Fibroblast of upper back skin (primary cell): Measurements from ENCODE around the gene TMTC3.

Experiments
- DNase-seq: peaks from one replicate; pipeline ENCODE4 v3.0.0-alpha.2; 2013

TMTC3 gene

DNA sequence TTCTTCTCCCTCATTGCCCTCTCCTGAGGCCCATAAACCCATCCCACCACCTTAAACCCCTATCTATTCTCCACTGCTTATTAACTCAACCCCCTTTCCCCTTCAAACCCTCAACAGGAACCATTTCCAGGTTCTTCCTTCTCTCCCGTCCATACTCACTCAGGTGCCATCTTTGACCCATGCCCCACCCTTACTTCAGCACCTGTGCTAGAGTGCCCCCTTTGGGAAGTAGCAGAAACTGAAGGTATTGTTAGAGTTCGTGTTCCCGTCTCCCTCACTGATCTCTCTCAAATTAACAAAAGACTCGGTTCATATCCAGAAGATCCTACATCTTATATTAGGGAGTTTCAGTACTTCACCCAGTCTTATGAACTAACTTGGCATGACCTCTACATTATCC is 86.6 kb downstream of the TMTC3 start:
- no peak for DNase-seq

DNA sequence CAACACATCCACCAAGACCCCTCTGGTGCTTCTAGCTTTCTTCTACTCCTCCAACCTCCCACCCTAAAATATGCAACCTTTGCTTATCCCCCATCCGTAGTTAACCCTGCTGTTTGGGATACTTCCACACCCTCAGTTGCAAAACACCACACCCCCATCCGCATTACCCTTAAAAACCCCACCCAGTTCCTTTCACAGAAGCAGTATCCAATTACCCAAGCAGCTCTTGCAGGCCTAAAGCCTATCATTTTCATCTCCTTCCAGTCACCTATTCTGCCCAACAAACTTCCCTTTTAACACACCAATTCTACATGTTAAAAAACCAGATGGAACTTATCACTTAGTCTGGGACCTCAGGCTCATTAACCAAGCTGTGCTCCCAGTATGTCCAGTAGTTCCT is 88.2 kb downstream of the TMTC3 start:
- DNase-seq = no peak

DNA sequence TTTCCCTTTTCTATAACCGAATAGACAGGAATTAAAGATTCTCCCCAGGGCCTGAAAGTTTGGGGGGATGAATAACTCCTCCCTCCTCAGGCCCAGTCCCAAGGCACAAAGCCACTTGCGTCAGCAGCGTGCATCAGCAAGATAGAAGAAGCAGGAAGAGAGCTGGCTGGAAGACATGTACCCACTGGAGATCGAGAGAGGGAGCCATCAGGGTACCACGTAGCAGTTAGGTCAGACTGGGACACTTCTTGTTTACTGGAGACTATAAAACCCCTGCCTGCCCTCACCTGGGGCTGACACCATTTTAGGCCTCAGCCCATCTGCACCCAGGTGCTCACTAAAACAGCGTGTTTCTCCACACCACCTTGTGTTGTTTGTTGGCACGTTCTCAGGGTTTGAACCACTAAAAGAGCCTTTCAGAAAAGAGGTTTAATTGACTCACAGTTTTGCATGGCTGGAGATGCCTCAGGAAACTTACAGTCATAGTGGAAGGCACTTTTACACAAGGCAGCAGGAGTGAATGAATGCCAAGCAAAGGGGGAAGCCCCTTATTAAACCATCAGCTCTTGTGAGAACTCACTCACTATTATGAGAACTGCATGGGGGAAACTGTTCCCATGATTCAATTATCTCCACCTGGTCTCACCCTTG is 93.2 kb downstream of the TMTC3 start:
- no peak for DNase-seq

DNA sequence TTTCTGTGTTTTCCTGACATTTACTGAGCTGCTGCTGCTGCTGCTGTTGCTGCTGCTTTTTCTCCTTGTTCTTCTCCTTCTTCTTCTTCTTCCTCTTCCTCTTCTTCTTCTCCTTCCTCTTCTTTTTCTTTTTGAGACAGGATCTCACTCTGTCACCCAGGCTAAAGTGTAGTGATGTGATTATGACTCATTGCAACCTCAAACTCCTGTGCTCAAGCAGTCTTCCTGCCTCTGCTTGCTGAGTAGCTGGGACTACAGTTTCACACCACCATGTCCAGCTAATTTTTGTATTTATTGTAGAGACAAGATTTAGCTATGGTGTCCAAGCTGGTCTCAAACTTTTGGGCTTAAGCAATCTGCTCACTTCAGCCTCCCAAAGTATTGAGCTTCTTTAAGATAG is 95.8 kb downstream of the TMTC3 start:
- peak; percentile 63 for DNase-seq

DNA sequence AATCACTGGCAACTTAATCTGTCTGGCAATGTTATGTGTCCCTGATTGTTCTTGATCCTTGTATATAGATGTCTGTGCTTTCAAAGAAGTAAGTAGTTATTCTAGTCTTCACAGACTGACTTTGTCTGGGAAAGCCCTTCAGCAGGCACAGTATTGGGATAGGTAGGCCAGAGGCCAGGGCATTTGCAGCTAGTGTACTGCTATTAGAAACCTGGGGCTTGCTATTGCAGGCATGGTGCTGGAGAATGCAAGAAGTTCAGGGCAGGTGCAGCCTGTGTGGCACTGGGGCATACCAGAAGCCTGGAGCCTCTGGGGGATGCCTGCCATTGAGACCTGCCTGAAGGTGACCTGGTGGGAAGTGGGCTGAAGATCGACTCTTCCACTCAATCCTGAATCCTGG is 96.3 kb downstream of the TMTC3 start:
- DNase-seq = no peak

DNA sequence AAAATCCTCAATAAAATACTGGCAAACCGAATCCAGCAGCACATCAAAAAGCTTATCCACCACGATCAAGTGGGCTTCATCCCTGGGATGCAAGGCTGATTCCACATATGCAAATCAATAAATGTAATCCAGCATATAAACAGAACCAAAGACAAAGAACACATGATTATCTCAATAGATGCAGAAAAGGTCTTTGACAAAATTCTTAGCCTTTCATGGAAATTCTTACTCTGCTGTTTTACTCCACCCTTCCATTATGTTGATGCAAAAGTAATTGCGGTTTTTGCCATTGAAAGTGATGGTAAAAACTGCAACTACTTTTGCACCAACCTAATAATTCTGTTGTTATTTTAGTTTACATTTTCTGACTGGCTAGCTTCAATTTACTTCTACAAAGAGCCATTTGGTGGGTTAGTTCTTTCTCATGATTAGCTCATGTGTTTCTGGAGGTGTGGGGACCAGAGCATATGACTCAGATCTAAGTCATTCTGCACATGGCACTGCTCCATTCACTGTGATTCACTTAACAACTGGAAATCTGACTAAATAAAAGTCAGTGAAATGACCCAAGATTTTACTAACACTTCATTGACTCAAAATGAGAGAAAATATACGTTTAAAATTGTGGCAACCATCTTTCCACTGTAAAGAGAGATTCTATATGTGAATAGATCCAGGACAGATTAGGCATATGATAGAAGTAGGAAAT is 99.9 kb downstream of the TMTC3 start:
- DNase-seq = peak; percentile 97

DNA sequence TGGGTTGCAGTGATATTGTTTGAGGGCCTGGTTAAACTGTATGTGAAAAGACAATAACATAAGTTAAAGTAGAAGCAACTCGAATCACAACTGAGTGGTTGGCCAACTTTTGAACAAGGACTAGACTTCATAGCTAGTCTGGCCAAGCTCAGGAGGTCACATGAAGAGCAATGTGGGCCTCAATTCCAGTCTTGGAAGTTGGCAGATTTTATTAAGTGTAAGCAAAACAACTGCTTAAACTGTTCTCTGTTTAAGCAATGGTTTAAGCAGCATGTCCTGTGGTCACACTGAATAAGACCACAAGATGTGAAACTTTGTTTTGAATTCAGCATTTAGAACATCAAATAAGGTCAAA is 100.4 kb downstream of the TMTC3 start:
- DNase-seq = peak; percentile 60

DNA sequence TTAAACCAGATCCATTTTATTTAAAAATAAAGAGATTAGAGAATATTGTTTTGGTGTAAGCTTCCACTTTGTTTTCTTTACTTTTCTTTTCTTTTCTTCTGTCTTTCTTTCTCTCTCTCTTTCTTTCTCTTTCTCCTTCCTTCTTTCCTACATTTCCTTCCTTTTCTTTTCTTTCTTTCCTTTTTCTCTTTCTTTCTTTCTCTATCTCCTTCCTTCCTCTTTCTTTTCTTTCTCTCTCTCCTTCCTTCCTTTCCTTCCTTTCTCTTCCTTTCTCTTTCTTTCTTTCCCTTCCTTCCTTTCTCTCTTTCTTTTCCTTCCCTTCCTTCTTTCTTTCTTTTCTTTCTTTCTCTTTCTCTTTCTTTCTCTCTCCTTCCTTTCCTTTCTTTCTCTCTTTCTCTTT is 100.8 kb downstream of the TMTC3 start:
- no peak for DNase-seq

DNA sequence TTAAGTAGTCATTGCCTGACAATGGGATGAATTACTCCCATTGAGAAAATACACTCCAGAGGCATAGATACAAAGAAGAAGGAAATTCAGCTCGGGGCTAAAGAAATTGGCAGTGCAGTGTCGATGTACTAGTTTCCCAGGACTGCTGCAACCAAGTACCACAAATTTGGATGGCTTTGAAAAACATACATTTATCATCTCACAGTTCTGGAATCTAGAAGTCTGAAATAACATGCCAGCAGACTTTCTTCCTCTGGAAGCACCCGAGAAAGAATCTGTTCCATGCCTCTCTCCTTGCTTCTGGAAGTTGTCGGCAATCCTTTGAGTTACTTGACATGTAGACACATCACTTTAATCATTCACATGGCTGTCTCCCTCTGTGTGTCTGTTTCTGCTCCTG is 101.9 kb downstream of the TMTC3 start:
- DNase-seq = peak; percentile 65

DNA sequence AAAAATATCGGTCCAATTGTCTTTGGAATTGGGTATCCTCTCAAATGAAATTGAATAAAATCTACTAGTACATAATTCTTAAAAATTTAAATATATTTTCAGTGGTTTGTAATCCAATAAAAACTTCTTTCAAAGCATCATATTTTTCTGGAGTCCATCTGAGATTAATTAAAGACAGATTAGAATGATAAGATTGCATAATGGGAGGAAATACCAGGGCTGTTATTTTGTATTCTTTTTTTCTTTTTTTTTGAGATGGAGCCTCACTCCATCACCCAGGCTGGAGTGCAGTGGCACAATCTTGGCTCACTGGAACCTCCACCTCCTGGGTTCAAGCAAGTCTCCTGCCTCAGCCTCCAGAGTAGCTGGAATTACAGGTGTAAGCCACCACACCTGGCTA is 103.8 kb downstream of the TMTC3 start:
- DNase-seq = peak; percentile 71

DNA sequence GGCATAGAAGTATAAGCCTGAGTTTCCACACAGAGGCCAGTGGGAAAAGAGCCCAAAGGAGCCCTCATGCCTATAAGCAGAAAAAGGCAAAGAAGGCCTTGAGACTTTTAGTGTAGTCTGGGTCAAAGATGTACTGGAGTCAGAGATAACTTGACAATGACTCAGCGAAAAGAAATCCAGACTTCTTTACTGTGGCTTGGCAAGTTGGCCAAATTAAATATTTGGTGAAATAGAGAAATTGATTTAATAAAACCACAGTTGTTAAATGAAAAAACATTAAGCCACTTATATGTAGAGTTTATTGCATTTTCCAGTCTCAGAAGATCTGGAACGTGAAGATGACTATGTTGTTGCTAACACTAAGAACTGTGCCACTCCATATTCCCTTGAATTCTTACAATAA is 105.1 kb downstream of the TMTC3 start:
- peak; percentile 95 for DNase-seq

DNA sequence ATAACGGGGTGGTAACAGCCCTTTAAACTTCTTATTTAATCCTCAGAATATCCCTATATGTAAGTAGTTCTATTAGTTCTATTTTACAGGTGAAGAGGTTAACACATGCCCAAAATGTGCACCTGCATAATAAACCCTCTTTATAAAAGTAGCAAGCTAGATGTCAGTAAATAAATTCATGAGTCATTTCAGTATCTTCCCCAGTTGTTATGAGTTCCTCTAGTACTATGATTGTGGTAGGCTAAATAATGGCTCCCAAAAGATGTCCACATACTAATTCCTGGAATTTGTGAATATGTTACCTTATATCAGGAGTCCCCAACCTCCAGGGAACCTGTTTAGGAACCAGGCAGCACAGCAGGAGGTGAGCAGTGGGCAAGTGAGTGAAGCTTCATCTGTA is 106.5 kb downstream of the TMTC3 start:
- DNase-seq = no peak
